Activated CD4-positive, alpha-beta T cell treated with anti-CD3 and anti-CD28 coated beads, Interleukin-2, Interleukin-4, amounts not matched to agents 100 ng/mL and 50 ng/mL, durations not matched to agents 16 hours and 8 hours (primary cell): Measurements from ENCODE around the gene LZTFL1.
A peak's percentile ranks its signal among the peaks of the same experiment; 100 is the strongest.
"Not testable (repeated sequence)": the region's sequence is repeated elsewhere in the genome, so short reads cannot be mapped to it uniquely, and the experiment has no call there.

Experiments
- DNase-seq: peaks from one replicate; pipeline ENCODE4 v3.0.0-alpha.2; 2020; ENCODE audit warnings: low spot score

Gene LZTFL1

DNA sequence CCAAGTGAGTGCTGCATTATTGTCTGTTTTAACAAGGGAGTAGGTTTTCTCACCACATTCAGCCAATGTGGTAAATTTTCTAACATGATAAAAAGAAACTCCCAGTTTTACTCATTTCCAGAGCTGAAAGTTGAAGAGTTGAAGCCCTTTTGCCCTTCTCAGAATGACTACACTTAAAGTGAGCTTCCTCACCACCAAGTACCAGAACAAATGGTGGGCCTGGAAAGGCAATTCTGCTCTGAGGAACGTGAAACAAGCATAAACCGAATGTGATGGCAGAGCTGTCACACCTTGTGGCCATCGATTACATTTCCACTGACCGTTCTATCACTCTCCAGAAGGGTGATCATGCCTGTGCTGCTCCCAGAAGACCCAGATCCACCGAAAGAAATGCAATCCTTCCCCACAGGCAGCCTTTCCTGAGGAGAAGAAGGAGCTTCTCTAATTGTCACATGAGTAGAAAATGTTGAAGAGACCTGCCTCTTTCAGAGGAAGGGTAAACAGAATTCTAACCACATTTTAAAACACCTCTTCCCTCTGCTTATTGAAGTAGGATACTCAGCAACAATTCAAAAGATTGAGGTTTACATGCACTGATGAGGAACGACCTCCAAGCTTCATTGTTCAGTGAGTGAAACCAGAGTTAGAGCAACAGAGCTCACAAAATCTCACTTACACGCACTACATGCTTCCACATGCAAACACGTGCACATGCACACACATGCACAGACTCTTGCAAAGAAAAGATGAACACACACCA, 23.0 kb upstream of the LZTFL1 start:
- peak; percentile 62 for DNase-seq

DNA sequence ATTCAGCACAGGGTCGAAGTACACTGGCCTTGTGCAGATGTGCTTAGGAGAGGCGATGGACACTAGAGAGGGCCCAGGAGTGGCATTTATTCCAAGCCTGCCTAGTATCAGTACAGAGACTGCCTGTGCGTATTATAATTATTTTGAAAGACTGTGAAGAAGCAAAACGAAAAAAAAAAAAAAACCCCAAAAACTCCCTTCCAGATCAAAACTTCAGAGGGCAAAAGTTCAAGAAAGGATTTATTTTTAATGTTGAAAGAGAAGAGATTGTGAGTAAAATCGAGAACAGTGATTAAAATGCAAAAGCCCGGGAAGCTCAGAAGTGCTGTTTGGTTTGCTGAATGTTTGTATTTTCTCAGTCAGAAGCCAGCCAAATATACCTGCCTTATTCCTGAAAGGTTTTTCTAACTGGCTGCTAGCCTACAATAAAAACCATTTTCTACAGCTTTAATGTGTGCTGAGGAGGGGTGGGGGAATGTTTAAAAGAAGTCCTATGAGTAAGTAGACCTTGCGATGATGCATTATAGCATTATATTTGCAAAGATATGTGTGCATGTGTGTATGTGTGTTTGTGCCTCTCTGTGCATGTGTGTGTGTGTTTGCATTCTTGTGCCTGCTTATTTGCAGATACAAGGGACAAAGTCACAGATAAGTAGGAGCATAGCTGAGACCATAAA, 19.3 kb upstream of the LZTFL1 start:
- peak; percentile 37 for DNase-seq

- DNase-seq, result no peak
Measured at GRCh38 chr3:45860481-45860880, 18.6 kb upstream of the LZTFL1 start.

DNA sequence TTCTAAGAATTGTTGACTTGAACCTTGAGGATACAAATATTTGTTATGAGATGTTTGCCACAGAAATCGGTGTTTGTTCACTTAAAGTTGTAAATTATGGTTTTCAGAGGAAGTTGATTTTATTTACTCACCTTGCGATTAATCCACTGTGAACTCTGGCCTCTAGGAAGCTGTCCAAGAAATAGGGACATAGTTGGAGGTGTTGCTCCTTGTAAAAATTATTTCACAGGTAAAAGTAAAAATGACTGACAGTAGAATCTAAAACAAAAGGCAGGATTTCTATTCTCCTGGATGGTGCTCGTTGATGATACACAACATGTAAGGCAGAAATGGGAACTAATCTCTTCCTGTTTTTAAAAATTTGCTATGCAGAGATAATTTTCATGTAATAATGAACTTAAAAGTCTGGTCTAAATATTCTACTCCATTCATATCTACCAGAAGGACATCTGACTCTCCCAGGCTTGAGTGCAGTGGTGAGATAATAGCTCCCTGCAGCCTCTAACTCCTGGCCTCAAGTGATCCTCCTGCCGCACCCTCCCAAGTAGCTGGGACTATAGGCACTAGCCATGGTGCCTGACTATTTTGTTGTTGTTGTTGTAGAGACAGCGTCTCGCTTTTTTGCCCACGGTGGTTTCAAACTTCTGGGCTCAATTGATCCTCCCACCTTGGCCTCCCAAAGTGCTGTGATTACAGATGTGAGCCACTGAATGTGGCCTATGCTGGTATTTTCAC, 17.1 kb upstream of the LZTFL1 start:
- DNase-seq, result no peak

GRCh38 chr3:45857024-45857423, 15.1 kb upstream of the LZTFL1 start:
- DNase-seq, result not testable (repeated sequence)

- DNase-seq, result not testable (repeated sequence)
Measured at GRCh38 chr3:45856323-45856722, 14.4 kb upstream of the LZTFL1 start.

DNA sequence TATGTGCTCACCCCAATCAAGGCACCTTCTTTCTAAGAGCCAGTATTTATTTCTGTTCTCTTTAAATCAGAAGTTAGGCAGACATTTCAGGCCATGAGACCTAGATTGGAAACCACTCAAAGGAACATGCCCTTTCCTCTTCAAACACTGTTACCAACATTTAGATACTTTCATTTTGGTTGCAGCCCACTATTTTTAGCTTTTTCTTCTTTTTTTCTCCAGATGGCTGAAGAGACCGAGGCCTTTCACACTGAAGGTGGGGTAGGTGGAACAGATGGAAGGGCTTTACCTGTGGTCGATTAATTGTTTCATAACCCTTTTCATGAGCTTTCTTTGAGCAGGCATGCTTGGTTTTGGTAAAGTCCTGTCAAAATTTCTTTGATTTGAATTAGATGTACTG, 10.9 kb upstream of the LZTFL1 start:
- DNase-seq, result no peak

GRCh38 chr3:45848392-45848791, 6.5 kb upstream of the LZTFL1 start:
- no peak for DNase-seq

DNA sequence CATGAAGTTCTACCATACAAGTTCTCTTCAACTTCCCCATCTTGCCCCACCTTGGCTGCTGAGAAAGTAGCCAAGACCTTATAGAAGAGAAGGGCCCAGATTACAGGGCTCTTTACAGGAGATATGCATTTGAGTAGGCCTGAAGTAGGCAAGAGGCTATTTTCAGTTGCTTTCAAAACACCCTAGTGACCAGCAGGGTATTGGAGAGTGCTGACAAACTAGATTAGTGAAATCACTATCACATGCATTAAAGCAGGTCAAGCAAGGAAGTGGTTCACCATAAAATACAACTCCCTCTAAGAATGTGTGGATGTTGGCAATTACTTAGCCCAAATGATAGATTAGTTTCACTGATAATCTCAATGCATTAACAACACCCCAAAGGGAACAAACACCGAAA, 2.7 kb upstream of the LZTFL1 start:
- no peak for DNase-seq

GRCh38 chr3:45842851-45843625, 1.1 kb upstream of the LZTFL1 start:
- no peak for DNase-seq

DNA sequence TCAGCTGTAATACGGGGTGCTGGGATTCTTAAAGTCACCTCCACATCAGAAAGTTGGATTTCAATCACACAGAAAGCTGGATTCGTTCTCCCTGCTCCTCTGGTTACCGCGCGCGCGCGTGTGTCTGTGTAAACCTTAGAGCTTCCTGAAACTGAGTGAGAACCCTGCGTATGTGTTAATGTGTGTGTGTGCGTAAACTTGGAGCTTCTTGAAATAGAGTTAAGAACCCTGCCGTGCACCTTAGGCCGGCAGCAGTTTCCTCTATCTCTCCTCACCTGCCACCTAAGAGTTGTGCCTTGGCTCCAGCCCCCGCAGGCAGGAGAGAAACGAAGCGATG, 531 bp downstream of the LZTFL1 start:
- DNase-seq, result peak; percentile 11

- no peak for DNase-seq
Measured at GRCh38 chr3:45838466-45838865, 3.5 kb downstream of the LZTFL1 start.

DNA sequence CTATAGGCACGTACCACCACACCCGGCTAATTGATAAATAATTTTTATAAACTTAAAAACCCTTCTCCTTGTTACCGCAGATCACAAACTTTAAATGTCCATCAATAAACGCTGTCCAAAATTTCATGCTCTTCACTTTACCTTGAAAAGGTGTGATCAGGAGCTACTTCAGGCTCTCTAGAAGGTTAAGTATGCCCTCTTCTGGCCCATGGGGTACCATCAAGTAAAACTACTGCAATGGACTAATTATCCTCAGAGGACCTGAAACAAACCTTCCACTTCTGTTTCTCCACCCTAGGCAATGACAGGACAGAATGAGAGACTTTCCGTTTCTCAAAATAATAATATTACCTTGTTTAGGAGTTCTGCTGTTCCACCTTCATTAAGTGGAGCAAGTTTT, 9.2 kb downstream of the LZTFL1 start:
- no peak for DNase-seq

GRCh38 chr3:45830121-45830520, 11.8 kb downstream of the LZTFL1 start:
- DNase-seq, result no peak

- no peak for DNase-seq
Measured at GRCh38 chr3:45826908-45827307, 15.0 kb downstream of the LZTFL1 start.

- DNase-seq, result no peak
Measured at GRCh38 chr3:45826321-45826720, 15.6 kb downstream of the LZTFL1 start.

DNA sequence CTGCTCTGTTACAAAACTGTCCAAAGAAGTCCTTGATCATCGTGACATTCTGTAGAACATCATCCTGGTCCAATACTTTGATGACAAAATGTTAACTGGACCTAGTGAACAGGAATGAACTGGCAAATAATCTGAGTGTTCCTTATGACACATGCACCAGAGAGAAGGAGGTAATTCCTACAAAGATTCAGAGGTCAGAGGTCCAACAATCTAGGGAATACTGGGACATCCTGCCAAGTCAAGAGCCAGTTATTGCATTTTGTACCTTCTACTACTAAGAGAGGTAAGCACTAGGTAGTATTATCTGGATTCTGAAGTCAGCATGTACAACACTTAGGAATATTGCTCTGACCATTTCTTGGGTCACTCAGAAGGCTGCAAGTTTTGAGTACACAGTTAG, 20.8 kb downstream of the LZTFL1 start:
- no peak for DNase-seq

DNA sequence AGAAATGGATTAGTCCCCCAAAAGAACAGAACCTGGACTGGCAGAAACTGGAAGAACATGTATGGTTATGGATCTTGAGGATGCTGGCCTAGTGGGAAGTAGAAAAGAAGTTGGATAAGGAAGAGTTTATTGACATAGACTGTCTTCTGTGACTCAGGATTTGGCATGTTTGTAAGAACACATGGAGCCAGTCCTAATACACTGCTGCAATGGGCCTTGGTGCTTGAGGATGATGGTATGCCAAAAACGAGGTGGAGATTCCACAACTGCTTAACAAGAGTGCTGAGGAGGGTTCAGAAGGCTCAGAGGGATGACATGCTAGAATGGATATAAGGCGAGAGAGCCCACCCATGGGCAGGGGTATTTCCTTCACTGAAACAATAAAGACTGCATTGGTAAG, 22.4 kb downstream of the LZTFL1 start:
- DNase-seq, result no peak

GRCh38 chr3:45817831-45818522, 23.9 kb downstream of the LZTFL1 start:
- DNase-seq, result no peak

DNA sequence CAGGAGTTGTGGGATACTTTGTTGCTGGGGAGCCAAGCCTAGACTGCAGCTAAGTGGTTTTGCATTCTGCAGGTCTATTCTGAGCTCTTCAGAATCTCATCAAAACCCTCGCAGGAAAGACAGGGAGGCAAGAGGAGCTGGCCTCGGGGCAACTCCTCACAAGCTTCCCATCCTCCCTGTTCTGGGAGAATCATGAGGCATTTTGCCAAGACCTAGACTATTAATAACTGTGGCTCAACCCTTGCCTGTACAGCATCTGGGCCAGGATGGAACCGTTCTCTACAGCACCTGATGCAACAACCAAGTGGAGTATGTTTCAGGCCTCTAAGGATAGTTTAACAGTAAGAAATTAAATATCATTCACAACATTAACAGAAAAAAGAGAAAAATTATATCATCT, 25.4 kb downstream of the LZTFL1 start:
- no peak for DNase-seq

GRCh38 chr3:45814322-45814721, 27.6 kb downstream of the LZTFL1 start:
- no peak for DNase-seq
